GM12874 (cell line): Measurements from ENCODE around the gene TNFRSF6B.

Source experiments
- TF ChIP-seq, protein P1 (sequence below): IDR thresholded peaks from 2 replicates; pipeline ENCODE4 v1.5.1; 2011; ENCODE audit warnings: low read depth, mild to moderate bottlenecking, control low read depth, low read length, moderate library complexity; ENCODE audit not compliant: insufficient read depth

Gene TNFRSF6B

GRCh38 chr20:63743210-63743970 is 46.9 kb downstream of the TNFRSF6B start:
- TF ChIP-seq, protein P1, sequence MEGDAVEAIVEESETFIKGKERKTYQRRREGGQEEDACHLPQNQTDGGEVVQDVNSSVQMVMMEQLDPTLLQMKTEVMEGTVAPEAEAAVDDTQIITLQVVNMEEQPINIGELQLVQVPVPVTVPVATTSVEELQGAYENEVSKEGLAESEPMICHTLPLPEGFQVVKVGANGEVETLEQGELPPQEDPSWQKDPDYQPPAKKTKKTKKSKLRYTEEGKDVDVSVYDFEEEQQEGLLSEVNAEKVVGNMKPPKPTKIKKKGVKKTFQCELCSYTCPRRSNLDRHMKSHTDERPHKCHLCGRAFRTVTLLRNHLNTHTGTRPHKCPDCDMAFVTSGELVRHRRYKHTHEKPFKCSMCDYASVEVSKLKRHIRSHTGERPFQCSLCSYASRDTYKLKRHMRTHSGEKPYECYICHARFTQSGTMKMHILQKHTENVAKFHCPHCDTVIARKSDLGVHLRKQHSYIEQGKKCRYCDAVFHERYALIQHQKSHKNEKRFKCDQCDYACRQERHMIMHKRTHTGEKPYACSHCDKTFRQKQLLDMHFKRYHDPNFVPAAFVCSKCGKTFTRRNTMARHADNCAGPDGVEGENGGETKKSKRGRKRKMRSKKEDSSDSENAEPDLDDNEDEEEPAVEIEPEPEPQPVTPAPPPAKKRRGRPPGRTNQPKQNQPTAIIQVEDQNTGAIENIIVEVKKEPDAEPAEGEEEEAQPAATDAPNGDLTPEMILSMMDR = no peak

DNA sequence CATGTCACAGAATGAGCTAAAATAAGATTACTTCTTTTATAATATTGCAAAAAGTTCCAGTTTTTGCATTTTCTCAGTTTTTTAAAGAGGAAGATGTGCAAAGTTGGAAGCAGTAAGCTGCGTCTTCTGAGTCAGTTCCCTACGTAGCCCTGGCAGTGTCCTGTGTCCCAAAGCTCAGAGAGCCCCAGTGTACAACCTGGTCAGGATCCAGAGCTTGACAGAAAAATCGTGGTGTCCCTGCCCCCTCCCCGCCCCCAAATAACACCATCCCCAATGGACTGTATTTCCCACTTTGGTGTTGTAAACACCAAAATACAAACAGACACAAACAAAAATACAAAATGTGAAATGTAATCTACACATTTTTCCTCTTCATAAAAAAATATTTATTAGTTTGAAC is 47.7 kb downstream of the TNFRSF6B start:
- TF ChIP-seq, protein P1 = no peak

DNA sequence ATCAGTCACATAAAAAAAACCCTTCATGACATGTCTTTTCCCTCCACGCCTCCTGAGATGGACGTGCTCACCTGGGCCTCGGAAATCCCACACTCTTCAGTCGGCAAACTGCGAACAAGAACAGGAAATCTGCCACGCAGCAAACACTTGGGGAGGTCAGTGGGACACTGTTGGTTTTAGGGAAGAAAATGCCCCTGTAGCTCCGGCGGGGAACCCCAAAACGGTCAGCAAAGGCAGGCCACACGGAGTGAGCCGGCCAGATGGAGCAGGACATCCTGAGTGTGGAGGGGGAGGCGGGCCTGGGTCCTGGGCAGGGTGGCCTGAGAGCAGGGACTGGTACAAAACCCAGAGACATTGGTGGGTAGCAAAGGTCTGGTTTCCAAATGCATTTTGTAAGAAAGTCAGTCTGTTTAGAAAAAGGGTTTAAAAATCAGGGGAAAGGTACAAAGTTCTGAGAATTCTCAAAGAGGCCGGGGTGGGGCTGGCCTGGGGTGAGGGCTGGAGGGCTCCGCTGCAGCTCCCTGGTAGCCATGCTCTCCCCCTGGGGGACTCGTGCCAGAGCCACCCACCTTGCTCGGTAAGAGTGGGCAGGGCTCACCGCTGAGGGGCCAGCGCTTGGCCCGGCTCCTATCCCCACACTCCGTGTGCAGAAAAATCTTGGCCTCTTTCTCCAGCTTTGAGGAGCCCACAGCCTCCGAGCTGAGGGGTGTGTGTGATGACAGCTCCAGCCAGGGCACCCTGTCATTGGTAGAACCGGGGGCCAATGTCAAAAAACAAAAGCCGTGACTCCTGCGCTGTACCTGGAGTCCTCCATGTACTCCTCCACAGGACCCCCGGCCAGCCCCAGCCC is 48.3 kb downstream of the TNFRSF6B start:
- TF ChIP-seq, protein P1 = no peak

DNA sequence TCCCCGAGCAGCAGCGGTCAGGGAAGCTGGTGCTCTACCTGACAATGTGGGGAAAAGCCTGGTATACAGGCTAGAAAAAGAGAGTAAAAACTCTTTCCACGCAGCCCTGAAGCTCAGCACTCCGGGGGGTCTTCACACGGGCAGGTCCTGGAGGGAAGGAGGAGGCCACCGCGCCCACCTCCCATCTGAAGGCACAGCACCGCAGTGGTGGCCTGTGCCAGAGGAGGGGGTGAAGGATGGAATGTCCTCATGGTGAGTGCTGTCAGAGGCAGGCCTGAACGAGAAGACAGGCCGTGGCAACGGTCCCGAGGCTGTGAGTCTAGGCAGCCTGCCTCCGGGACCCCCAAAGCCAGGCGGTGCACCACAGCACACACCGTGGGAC is 49.0 kb downstream of the TNFRSF6B start:
- TF ChIP-seq, protein P1 = no peak

DNA sequence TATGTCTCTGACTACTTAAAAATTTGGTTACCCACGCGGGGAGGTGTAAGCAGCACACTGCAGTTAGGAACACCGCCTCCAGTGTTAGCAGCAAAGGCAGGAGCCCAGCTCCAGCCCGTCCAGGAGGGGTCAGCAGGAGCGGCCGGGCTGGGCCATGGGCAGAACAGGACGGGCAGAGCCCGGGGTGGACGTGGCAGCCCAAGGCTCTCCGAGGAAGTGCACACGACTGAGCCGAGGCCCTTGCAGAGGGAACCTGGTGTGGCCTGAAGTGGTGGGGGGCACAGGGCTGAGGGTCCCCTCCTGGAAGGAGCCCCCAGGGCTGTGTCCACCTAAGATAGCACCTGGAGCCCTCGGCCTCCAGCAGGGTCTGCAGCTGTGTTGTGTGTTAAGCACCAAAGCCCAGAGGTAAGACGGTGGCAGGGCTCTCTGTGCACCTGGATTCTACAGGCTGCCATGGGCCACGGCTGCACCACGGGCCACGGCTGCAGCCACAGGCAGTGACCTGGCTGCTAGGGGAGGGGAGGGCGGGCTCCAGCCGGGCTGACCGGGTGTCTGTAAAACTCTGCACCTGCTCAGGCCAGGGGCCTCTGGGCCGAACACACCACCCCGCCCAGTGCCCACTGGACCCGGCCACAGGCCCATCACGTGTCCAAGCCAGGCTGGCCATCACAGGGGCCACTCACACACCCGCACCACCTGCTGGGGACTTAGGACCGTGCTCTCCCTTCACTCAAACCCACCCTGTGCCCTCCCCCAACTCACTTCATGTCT is 49.7 kb downstream of the TNFRSF6B start:
- TF ChIP-seq, protein P1 = no peak

- TF ChIP-seq, protein P1 = no peak
Observed at GRCh38 chr20:63746751-63747315, 50.4 kb downstream of the TNFRSF6B start.
